ENCODE data around the gene NFX1. TPM values are rescaled to one million over a fixed set of nuclear protein-coding genes. Genes with fewer than 3 reads are reported as not detected.

The NFX1 gene
- total RNA-seq: 8.1 and 22.8 TPM in 2 replicates

DNA sequence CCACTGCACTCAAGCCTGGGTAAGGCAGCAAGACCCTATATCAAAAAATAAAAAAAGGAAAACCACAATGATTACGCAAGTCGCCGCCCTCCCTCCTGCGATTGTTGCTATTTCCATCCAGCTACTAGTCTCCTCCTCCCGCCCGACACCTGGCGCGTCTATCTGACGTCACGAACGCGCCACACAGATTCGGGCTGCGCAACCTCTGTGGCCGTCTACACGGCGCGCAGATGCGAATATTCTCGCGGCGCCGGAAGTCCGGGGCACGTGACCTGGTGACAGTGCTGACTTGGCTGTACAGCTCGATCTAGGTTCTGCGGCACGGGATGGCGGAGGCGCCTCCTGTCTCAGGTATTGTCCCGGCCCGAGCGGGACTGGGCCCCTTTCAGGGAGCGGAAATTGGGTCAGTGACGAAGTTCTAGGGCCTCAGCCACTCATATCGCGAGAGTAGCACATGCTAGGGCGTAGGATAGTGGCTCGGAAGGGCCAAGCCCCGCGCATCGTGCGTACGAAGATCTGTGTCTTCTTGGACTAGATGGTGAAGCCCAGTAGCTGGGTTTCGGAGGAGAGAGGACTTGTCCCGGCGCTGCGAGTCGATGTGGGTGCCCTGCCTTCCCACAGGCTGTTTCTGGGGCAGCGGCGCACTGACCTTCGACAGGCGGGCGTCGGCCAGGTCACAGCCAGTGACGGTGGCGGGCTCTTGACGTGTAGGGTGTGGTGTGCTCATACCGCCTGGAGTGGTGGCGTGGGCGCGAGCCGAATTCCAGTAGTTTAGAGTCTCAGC, at the start of gene NFX1:
TSS of gene NFX1 (plus strand) at position 270 of the 784 bp plus-strand sequence. CDS start at position 327, 57 bp downstream.

DNA sequence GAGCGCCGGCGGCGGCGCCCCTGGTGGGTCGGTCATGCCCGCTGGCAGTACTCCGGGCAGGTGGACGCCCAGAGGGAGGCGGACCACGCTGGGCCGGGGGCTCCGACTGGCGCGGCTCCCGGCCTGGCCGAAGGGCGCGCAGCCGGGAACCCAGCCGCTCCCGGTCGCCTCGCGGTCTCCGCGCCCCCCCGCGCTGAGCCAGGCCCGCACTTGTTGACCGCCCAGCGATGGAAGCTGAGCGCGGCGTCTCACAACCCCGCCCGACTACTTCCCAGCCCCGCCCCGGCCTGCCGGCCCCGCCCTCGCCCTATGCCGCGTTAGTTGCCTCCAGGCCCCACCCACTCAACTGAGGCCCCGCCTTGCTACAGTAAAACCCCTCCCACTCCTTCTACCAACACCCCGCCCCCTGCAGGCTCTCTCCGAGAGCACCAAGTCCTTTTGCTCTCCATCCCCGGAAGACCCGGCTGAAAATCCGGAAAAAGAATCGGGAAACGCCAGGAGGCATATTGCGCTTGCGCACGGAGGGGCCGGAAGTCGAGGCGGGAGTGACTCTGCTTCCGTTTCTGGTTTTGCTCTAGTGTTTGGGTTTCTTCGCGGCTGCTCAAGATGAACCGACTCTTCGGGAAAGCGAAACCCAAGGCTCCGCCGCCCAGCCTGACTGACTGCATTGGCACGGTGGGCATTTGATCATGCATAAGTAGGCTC, 25.7 kb upstream of the NFX1 start, which contains the start of the genes BAG1 and CHMP5:
TSS of gene BAG1 (minus strand) at position 236 of the 705 bp plus-strand sequence.
TSS of gene CHMP5 (plus strand) at position 577 of the 705 bp plus-strand sequence. CDS start at position 607, 30 bp downstream.

DNA sequence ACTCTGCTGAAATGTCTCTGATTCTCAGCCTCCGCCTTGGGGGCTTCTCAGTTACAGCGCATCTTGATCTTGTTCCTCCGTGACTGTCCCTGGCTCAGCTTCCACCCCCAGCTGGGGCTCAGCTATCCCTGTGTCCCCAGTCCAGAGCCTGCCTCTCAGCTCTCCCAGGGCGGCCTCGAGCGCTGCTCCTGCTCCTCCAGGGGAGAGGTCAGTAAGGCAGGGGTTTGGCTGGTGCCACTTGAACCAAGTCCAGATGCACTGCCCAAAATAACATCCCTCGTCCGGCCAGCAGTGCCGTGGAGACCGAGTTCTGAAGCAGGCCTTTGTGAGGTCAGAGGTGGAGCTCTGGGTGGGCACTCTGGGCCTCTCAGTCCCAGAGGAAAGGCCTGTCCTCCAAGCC, 112.1 kb downstream of the NFX1 start, which contains the start of gene AQP7:
TSS of gene AQP7 (minus strand) at position 198 of the 400 bp plus-strand sequence. CDS start 1,306 bp downstream, outside the sequence.

Other genes with a start within 250 kb of the NFX1 start
- 23.8 and 33.7 TPM in 2 replicates for gene SMU1, start 213.8 kb upstream of the NFX1 start, total RNA-seq
- 7.8 and 29.1 TPM in 2 replicates for gene B4GALT1, start 123.2 kb upstream of the NFX1 start, total RNA-seq
- not detected in 2 replicates for gene SPINK4, start 50.3 kb upstream of the NFX1 start, total RNA-seq
- gene BAG1, start 25.8 kb upstream of the NFX1 start, total RNA-seq: 40.8 and 48.3 TPM in 2 replicates
- gene CHMP5, start 25.5 kb upstream of the NFX1 start, total RNA-seq: 79.0 and 126 TPM in 2 replicates
- 0.16 TPM in 1 of 2 replicates, not detected in the other for gene AQP7, start 112.1 kb downstream of the NFX1 start, total RNA-seq
- 0.57 and 1.3 TPM in 2 replicates for gene AQP3, start 157.1 kb downstream of the NFX1 start, total RNA-seq
- 9.4 and 30.8 TPM in 2 replicates for gene NOL6, start 183.4 kb downstream of the NFX1 start, total RNA-seq
- 0.49 and 0.63 TPM in 2 replicates for gene ANKRD18B, start 233.7 kb downstream of the NFX1 start, total RNA-seq